Activated effector memory CD4-positive, alpha-beta T cell treated with Interleukin-2 at 50 U/mL for 16 hours (primary cell): ENCODE data around the gene PANK4.
"Not testable (repeated sequence)": the region's sequence is repeated elsewhere in the genome, so short reads cannot be mapped to it uniquely, and the experiment has no call there.

ENCODE experiments used
- DNase-seq: peaks from one replicate; pipeline ENCODE4 v3.0.0-alpha.2; 2020

The PANK4 gene

DNA sequence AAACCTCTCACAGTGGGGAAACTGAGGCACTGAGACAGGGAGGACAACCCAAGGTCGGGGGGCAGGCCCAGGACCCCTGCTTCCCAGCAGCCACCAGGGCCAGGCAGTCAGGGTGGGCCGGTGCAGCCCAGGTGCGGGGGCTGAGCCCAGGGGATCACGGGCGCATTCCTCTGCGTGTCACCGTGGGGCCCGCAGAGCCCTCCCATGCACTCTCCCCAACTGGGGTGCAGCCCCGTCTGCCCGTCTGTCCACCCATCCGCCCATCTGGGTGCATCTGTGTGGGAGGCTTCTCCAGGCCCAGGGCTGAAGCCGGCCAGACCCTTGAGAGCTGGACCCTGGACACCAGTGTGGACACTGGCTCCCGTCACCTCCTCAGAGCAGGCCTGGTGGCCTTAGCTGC, 53.2 kb downstream of the PANK4 start:
- DNase-seq, result no peak

DNA sequence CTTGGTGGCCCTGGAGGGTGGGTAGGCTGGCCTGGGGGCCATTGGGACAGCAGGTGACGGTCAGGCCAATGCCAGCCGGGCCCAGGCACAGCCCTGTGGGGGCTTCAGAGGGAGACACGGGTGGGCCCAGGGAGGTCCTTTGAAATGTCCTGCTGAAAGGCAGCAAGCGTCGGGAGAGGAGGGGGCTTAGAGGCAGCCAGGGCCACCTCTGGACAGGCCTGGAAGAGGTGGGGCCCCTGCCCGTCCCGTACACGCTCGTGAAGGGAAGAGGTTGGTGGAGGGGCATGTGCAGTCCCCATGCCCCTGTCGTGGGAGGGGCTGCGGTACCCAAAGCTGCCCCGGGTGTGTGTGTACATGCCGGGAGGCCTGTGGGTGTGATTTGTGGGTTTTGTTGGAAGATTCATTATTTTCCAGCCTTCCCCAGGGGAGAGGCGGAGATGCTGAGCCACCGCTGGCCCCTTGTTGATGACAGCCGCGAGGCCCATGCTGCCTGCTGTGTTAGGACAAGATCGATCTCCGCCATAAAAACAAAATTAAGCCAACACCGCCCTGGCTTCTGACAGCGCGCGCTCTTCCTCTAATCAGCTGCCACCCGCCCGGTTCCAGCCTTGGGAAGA, 53.7 kb downstream of the PANK4 start:
- no peak for DNase-seq

DNA sequence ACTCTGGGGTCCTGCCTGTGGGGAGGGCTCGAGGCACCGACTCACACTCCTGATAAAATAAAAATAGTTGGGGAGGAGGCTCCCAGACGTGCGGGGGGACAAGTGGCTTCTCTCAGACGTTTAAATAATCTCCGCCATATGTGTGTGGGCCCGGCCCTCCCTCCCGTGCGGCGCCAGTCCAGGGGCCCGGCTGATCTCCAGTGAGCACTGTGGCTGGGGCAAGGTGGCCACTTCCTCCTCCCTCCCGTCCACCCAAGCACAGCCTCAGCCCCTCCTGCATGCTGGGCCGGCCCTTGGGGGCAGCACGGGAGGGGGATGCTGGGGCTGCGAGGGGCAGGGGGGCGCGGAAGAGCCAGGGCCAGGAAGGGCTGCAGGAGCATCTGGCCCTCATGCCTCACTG, 54.3 kb downstream of the PANK4 start:
- DNase-seq, result no peak

DNA sequence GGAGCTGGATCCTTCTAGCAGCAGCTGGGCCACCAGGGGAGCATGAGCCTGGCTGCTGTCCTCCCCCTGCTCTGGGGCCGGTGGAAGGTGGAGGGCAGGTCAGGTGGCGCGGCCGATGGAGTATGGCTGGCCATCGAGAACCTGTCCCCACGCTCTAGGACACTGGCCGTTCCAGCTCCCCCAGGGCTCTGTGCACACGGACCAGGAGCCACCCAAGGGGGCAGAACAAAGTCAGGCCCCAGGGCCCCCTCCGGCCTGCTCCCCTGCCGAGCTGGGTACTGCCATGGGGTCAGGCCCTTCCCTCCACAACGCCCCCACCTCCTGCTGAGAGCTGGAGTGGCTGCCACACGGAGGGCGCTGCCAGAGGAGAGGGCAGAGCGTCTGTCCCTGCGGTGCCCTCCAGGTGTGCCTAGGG, 54.8 kb downstream of the PANK4 start:
- no peak for DNase-seq

DNA sequence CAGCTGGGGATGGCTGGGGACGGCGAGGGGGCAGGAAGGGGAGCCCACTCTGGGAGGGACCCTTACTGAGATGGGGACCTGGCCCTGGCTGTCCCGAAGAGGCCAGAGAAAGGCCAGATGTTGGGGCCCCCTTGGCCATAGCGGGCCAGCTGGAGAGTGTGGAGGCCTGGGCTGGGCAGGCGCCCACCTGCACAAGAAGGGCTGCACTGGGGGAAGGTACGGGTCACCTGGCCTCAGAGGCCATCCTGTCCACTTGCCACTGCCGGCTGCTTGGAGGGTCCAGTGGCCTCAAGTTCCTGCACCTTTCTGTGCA, 55.3 kb downstream of the PANK4 start:
- no peak for DNase-seq

DNA sequence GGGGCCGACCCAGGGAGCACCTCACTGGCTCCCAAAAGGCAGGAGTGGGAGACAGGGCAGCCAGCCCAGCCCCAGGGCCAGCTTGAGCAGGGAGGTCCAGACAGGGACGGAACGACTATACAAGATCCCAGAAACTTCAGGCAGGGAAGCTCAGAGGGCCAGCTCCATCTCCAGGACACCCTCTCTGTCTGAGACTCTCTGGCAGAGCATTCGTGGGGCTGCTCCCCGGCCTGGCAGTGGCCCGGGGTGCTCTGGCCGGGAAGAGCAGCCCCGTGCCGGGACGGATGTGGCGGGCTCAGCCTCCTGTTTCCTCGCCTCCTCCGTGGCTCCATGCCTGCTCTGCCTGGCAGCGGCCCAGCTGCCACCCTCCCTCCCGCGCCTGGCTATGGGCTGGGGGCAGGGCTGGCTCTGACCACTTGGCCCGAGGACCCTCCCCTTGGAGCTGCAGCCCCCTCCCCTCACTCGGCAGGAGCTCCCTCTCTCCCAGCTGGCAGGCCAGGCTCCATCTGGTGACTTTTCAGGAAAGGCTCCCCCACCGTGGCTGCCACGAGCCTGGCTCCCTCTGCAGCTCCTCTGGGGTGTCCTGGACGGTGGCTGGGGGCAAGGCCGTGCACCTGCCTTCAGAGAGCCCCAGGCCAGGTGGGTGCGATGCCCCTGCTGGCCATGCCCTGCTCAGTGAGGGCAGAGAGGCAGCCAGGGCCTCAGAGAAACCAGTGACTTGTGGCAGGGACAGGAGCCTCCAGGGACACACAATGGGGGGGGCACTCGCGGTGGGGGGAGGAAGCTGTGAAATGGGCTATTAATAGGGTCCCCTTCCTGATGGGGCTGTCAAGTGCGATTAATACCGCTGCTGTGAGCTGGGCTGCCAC, 55.9 kb downstream of the PANK4 start:
- DNase-seq, result no peak

DNA sequence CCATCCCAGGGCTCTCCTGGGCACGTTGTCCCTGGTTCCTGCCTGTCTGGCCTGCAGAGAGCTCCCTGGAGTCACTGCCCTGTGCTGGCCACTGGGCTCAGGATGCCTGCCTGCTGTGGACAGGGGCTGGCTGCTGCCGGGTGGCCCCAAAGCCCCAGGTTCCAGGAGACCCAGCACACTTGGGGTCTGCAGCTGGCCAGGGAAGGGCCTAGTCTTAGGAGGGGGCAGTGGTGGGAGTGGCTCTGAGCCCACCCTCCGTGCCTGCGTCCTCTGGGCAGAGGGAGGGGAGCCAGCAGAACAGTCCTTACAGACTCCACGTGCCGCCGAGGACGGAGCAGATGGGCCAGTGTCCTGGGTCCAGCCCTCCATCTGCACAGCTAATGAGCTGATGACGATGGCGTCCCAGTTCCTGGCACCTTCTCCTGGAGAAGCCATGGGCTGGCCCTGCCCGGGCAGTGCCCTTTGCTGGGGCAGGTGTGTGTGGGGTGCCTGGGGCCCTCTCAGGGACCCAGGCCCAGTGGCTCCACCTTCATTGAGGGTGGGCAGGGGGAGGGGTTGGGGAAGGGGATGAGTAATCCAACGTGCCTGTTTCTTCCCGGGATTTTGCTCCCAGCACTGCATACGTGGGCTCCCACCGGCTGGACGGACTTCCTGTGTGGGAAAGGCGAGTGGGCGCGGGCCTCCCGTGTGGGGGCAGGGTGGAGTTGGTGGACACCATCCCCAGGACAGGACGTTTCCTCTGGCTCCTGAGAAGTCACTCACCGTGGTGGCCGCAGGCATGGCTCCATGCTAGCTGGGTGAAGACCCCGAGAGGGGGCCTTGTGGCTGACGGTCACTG, 57.1 kb downstream of the PANK4 start:
- DNase-seq, result no peak

DNA sequence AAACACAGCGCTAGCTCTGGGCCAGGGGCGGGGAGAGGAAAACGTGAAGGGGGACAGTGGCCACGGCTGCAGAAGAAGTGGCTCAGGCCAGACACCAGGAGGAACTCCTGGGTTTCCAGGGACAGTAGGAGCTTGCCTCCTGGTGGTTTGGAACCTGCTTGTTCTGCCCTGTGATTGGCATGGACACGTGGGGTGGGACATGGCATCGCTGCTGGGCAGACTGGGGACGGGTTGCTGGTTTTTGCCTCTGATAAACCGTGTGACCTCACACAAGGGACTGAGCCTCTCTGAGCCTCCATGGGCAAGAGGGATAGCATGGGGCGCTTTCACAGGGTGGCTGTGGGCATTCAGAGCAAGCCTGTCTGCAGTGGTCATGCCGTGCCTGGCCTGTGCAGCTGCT, 57.9 kb downstream of the PANK4 start:
- DNase-seq, result no peak

DNA sequence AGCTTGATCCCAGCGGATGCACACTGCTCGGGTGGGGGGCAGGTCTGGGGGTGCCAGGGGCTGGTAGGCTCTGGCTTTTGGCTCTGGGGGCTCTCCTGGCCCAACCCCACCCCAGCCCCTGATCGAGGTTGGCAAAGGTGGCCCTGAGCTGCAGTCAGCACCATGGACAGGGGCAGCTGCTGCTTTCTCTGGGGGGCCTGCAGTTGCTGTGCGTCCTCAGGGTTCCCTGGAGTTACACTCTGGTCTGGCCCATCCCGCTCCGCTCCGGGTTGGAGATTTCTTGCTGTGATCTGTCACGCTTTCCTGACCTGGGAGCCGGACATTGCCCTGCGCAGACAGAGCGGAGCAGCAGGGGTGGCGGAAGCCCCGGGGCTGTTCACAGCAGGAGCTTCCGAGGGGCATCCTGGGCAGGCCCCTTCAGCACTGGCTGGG, 58.3 kb downstream of the PANK4 start:
- DNase-seq, result peak; percentile 12

DNA sequence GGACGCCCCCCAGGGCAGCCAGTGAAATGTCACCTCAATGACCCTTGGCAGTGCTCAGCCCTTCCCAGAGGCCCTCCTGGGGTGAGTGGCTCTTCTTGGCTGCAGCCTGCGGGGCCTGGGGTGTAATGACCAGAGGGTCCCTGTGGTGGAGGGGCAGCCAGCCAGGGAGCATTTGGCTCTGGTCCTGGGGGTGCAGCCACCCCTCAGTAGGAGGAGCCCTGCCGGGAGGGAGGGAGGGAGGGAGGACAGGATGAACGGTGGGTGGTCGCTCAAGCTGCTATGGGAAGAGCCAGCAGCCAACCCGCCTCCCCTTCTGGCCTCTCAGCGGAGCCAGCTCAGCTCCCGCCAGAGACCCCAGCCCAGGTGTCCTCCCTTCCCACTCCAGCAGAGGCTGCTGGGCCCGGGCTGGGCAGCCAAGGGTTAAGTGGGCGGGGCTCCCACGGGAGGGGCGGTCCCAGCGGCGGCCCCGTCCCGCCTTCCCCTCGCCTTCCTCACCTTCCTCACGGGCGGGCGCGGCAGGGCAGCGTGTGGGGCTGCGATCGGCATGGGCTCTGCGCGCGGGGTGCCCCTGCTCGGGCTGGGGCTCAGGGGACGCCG, 59.3 kb downstream of the PANK4 start:
- DNase-seq, result peak; percentile 12

DNA sequence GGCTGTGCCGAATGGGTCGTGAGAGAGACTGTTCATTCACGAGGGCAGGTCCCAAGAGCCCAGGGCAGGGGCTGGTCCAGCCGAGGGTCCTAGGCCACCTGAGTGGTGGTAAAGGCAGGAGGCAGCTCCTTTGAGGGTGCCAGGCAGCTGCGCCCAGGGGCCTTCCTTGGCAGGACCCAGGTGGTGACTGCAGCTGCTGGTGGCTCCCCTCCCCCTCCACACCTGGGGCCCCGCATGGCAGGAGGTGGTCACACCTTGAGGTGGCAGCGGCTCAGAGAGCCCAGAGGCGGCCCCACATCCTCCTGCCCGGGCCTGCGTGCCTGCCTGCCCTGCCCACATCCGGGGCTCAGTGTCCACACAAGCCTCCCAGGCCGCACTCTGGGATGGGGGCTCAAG, 60.1 kb downstream of the PANK4 start:
- no peak for DNase-seq

DNA sequence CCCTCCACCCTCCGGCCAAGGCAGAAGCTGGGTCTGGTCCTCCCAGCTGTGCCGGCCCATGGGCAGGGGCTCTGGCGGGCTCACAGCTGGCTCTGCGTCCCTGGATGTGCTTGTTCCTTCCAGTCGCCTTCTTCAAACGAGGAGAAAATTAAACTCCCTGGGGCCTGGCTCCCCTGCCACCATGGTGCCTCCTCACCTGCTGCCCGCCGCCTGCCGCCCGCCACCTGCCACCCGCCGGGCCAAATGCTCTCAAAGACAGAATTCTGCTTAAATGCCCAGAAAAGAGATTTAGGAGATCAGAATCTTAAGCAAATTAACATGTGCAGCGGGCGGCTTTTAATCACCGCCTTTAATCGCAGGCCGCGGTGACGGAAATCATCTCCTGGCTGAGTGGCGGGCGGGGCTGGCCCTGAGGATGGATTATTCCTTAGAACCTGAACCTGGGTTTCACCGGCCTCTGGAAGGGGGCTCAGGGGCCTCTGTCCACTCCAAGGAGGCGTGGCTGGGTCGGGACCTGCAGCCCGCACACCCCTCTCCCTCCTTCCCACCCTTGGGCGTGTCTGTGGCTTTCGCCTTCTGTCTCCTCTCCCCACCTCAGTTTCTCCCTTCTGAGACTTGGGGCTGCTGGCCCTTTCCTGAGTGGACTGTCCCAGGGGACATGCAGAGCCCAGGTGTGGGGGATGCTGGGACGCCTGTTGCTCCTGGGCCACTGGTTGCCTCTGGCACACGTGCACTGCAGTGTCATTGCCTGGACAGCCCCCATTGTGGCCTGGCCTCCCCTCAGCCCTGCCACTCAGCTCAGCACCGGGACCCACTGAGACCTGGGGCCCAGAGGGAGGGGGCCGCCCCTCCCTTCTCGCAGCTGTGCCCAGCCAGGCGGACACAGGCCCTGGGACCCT, 60.8 kb downstream of the PANK4 start:
- no peak for DNase-seq

DNA sequence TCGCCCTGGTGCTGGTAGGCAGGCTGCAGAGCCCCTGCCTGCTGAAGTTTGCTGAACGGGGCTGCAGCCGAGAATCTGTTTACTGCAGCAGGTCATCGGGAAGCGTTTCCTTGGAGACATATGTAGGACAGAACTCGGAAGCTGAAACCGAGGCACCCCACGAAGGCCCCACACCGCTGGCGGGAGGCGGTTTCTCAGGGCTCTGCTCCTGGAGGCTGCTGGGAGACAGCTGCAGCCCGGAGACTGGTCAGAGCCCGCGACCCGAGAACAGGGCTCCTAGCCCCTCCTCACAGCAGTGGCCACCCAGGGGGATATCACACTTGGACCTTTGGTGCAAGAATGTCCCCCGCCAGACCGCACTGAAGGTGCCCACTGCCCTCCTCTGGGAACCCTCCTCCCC, 63.0 kb downstream of the PANK4 start:
- no peak for DNase-seq

DNA sequence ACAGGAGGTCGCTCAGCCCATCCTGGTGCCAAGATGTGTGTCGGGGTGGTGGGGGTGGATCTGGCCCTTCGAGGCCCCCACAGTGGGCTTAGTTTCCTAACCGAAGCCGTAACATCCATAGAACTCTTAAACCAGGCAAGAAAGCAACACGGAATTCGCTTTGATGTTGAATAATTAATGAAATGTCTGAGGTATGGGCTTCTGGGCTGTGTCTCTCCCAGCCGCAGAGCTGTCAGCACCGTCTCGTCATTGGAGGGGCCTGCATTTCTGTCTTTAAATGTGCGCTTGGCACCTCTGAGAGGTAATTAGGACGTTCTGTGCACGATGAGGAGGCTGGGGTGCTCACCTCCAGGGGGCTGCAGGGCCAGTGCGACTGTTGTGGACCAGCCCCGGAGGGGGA, 63.6 kb downstream of the PANK4 start:
- no peak for DNase-seq

DNA sequence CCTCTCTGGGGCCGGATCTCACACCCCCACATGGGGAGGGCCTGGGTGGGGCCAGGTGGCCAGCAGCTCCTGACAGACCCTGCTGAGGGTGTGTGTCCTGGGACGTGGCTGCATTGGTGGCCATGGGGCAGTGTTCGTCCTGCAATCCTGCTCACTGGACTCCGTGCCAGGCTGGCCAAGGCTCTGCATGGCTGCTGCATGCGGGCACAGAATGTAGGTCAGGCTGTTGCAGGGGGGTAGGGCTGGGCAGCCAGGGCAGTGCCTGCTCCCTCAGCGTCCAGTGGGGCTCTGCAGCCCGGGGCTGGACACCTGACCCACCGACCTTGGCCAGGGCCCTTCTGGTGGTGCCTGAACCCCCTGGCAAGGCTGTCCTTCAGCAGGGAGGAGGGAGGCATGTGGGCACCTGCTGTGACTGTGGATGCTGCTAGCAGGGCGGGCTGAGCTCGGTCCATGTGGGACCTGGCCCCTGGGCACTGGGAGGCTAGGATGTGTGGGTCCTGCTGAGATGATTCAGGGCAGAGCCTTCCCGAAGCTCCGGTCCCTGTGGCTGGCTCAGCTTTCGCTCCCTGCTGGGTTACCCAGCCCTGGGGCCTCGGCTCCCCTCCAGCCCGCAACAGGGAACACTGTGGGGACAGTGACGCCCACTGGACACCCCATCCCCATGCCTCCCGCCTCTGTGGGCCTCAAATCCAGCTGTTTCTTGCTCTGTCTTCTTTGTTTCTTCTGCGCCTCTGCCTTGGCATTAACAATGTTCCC, 65.2 kb downstream of the PANK4 start:
- no peak for DNase-seq

DNA sequence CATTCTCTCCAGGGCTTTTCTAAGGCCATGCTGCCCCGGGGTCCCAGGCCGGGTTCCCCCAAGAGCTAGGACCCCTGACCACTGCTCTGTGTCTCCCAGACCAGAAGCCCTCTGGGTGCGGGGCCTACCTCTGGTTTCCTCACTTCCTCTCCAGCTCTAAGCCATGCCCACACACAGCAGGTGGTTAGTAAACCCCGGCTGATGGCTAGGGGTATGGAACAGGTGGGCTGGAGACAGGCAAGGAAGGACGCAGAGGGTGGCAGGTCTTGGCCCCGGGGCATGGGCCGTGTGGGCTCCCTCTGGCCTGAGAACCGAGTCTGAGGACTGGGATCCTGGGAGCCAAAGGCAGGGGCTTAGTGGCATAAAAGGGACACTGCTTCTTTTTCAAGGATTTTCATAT, 66.2 kb downstream of the PANK4 start:
- DNase-seq, result no peak

DNA sequence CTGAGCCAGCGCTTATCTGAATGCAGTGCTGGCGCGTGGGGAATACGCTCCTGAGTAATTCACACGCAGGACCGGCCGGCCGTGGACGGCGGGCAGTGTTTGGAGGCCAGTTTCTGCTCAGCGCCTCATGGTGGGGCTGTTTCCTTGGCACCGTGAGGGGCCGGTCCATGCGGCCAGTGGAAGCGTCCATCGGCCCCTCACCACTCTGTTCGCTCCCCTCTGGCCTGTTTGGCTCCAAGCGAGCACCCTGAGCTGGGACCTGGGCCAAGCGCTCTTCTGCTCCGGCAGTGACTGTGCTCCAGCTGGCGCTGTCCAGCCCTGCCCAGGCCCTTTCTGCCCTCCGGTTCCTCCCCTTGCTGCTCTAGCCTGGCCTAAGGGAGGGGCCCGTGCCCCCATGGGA, 66.6 kb downstream of the PANK4 start:
- DNase-seq, result no peak

DNA sequence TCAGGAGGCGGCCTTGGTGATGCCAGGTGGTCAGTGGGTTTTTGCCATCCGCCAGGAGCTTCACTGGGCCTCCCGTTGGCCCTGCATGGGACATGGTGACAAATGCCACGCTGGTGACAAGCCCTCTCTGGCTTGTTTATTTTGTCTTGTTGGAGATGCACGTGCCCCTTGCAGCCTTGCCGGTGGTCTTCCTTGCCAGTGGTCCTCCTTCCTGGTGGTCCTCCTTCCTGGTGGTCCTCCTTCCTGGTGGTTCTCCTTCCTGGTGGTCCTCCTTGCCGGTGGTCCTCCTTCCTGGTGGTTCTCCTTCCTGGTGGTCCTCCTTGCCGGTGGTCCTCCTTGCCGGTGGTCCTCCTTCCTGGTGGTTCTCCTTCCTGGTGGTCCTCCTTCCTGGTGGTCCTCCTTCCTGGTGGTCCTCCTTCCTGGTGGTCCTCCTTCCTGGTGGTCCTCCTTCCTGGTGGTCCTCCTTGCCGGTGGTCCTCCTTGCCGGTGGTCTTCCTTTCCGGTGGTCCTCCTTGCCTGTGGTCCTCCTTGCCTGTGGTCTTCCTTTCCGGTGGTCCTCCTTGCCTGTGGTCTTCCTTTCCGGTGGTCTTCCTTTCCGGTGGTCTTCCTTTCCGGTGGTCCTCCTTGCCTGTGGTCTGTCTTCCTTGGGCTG, 67.2 kb downstream of the PANK4 start:
- not testable (repeated sequence) for DNase-seq

DNA sequence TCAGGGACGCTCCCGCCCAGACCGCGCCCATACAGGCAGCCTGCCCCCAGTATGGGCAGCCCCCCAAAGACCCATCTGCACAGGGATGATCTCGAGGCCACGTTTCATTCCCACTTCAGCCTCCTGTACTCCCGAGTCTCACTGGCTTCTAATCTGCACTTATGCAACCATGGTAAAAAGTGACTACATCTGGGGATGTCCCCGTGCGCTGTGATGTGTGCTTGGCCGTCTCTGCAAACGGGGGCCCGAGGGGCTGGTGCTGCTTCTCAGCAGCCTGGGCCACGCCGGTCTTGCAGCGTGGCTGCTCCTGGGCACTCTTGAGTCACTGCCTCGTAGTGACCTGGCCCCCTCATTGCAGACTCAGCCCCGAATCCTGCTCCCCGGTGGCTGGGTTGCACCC, 67.7 kb downstream of the PANK4 start:
- no peak for DNase-seq
